ENCODE data around the gene EFL1.
A peak's percentile ranks its signal among the peaks of the same experiment; 100 is the strongest.

GRCh38 chr15:82124331-82125263 lies 137.9 kb downstream of the EFL1 start:
- TF ChIP-seq CTCF (IDR thresholded peaks at IDR 0.05; ENCODE audit: low read length) (peak; percentile 19; the same call in 1 of the 2 replicates), EZH2 (IDR thresholded peaks at IDR 0.05; ENCODE audit: borderline replicate concordance, low read length) (no peak)

Data from OCI-LY1 (cell line).